ENCODE data around the gene DUT. TPM values are rescaled to one million over a fixed set of nuclear protein-coding genes. Genes with fewer than 3 reads are reported as not detected.

DUT gene
- total RNA-seq, 1 donor, result 70.4 TPM

- no peak for TF ChIP-seq CTCF (IDR thresholded peaks at IDR 0.05; ENCODE audit: insufficient read depth, low read length)
- DNase-seq (ENCODE audit: low read depth), result no peak
- no peak overlapping the region for H3K4me3 ChIP-seq (ENCODE audit: low read depth, low read length)
These were observed 34.3 kb downstream of the DUT start for GRCh38 chr15:48365575-48365974.

GRCh38 chr15:48366584-48367312 lies 35.5 kb downstream of the DUT start:
- peak; percentile 70 for DNase-seq (ENCODE audit: low read depth)
- no peak for TF ChIP-seq CTCF (IDR thresholded peaks at IDR 0.05; ENCODE audit: insufficient read depth, low read length)
- H3K4me3 ChIP-seq (ENCODE audit: low read depth, low read length), result no peak overlapping the region

DNA sequence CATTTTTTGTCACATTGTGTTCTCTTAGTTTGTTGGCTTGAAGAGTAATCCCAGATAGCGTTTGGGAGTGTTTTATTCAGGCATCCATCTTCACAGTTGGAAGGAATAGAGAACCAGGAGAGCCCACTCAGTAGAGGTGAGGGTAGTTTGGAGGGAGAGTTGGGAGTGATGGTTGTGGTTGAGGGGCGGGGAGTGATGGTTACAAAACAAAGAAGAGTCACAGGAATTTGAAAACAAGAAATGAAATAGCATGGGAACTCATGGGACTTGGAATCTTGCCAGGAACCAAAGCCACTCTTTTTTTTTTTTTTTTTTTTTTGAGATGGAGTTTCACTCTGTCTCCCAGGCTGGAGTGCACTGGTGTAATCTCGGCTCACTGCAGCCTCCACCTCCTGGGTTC lies 36.3 kb downstream of the DUT start:
- peak; percentile 59 for DNase-seq (ENCODE audit: low read depth)
- no peak overlapping the region for H3K4me3 ChIP-seq (ENCODE audit: low read depth, low read length)
- no peak for TF ChIP-seq CTCF (IDR thresholded peaks at IDR 0.05; ENCODE audit: insufficient read depth, low read length)

DNA sequence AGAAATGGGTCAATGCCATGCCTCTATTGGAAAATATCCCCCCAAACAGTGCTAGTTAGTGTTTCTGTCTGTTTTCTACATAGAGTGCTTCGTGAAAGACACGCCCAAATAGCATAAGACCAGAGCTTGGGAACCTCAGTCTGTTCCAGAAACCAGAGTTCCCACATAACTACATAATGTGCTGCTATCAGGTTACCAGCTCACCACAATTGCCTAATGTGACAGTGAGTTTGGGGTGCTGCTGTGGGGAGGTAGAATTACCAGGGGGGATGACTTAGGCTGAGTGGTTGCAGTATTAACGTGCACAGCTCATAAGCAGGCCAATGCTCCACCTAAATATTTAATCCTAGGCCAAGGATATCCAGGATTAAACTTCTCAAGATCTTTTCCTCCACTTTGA lies 39.2 kb downstream of the DUT start:
- no peak for TF ChIP-seq CTCF (IDR thresholded peaks at IDR 0.05; ENCODE audit: insufficient read depth, low read length)
- DNase-seq (ENCODE audit: low read depth), result peak; percentile 81
- H3K4me3 ChIP-seq (ENCODE audit: low read depth, low read length), result no peak overlapping the region

GRCh38 chr15:48371550-48371949 lies 40.3 kb downstream of the DUT start:
- no peak for DNase-seq (ENCODE audit: low read depth)
- H3K4me3 ChIP-seq (ENCODE audit: low read depth, low read length), result no peak overlapping the region
- TF ChIP-seq CTCF (IDR thresholded peaks at IDR 0.05; ENCODE audit: insufficient read depth, low read length), result no peak

- no peak overlapping the region for H3K4me3 ChIP-seq (ENCODE audit: low read depth, low read length)
- peak; percentile 39 for DNase-seq (ENCODE audit: low read depth)
- TF ChIP-seq CTCF (IDR thresholded peaks at IDR 0.05; ENCODE audit: insufficient read depth, low read length), result no peak
These were observed 40.7 kb downstream of the DUT start for GRCh38 chr15:48371961-48372360.

Measured in fibroblast of the aortic adventitia (primary cell).